Testis (tissue), 2 donors: ENCODE measurements around the gene PNPO.

Experiments used
- CTCF ChIP-seq, 3 experiments: fragments of 450-650 bp in 2 of 3; fragments of 200-600 bp in 1 of 3; sonication (generic) in 1 of 3; IDR thresholded peaks; one replicate each; pipeline ENCODE4 v1.5.1; 2016 to 2019; ENCODE audit warnings: antibody characterized with exemption in 3 of 3, mild to moderate bottlenecking in 2 of 3, moderate library complexity in 1 of 3
- POLR2A ChIP-seq: fragments of 450-650 bp; IDR thresholded peaks from one replicate; pipeline ENCODE4 v1.6.1; 2017; ENCODE audit warnings: antibody characterized with exemption, mild to moderate bottlenecking, moderate library complexity

DNA sequence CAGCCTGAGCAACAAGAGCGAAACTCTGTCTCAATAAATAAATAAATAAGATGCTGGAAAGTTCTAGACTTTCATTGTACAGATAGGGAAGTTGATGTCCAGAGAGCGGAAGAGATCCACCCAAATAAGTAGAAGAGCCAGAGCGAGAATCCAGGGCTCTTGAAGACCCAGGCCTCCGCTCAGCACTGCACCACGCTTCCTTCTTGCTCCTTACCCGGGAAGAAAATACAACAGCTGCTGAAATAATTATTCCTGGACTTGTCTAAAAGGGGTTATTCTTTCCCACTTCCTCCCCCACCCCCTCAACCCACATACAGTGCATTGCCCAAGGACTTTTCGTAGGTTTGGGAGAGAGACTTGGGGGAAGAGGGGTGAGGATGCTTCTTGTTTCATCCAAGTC, 56.2 kb downstream of the PNPO start:
- no peak for TF ChIP-seq POLR2A
- TF ChIP-seq CTCF (IDR thresholded peaks at IDR 0.05) = no peak
